Subcutaneous adipose tissue (tissue), 4 donors: ENCODE data around the gene GGCX. TPM values are rescaled to one million over a fixed set of nuclear protein-coding genes. Genes with fewer than 3 reads are reported as not detected.

Experiments used
- CTCF ChIP-seq: fragments of 450-650 bp; IDR thresholded peaks from one replicate; pipeline ENCODE4 v1.5.1; 2016; ENCODE audit warnings: low read depth, mild to moderate bottlenecking, control low read depth, antibody characterized with exemption, moderate library complexity
- total RNA-seq, 4 donors: library from RNA; depleted of rRNA; stranded (reverse); fragments of >200 nt; gene quantifications; one replicate each; pipeline ENCODE4 v1.1.0, GENCODE V29; 2016

The GGCX gene
- total RNA-seq, 4 donors from 2014 or later = 26.5 to 53.3 (median 30.8) TPM

- no peak for TF ChIP-seq CTCF
These were observed 15.7 kb upstream of the GGCX start for GRCh38 chr2:85577063-85577385.

- no peak for TF ChIP-seq CTCF
These were observed 14.4 kb upstream of the GGCX start for GRCh38 chr2:85575739-85576138.

- no peak for TF ChIP-seq CTCF
These were observed 5.0 kb upstream of the GGCX start for GRCh38 chr2:85566265-85566664.

GRCh38 chr2:85564144-85564563 lies 2.9 kb upstream of the GGCX start:
- no peak for TF ChIP-seq CTCF

GRCh38 chr2:85560812-85561279 lies 447 bp downstream of the GGCX start:
- TF ChIP-seq CTCF = no peak

- no peak for TF ChIP-seq CTCF
These were observed 3.1 kb downstream of the GGCX start for GRCh38 chr2:85558160-85558559.

GRCh38 chr2:85557130-85557529 lies 4.2 kb downstream of the GGCX start:
- no peak for TF ChIP-seq CTCF
